Activated CD8-positive, alpha-beta T cell treated with anti-CD3 and anti-CD28 coated beads for 36 hours (primary cell): ENCODE data around the gene FAM43B. TPM values are rescaled to one million over a fixed set of nuclear protein-coding genes. Genes with fewer than 3 reads are reported as not detected.

ENCODE experiments used
- ATAC-seq: fragments of 200-7000 bp; cut with Tn5 transposase; one replicate; pipeline ENCODE4 v1.10.0; 2021; ENCODE audit warnings: mild to moderate bottlenecking, moderate library complexity
- CTCF ChIA-PET: fragments of 350-600 bp; sonication (Branson Sonifier 250); formaldehyde crosslinking; loops from one replicate; lab custom pipeline; 2021; ENCODE audit warnings: antibody characterized with exemption; lab: Charles Lee
- POLR2A ChIA-PET: fragments of 350-600 bp; sonication (Branson Sonifier 250); formaldehyde crosslinking; loops from one replicate; lab custom pipeline; 2021; ENCODE audit warnings: antibody characterized with exemption; lab: Charles Lee
- DNase-seq: peaks from one replicate; pipeline ENCODE4 v3.0.0-alpha.2; 2020
- H3K27ac Mint-ChIP-seq: one replicate; pipeline ENCODE4 v1.8.0; 2021; ENCODE audit warnings: mild to moderate bottlenecking, mixed read lengths
- H3K27me3 Mint-ChIP-seq: one replicate; pipeline ENCODE4 v1.8.0; 2021; ENCODE audit warnings: mixed read lengths
- H3K36me3 Mint-ChIP-seq: one replicate; pipeline ENCODE4 v1.8.0; 2021; ENCODE audit warnings: low read depth, mixed read lengths
- H3K4me1 Mint-ChIP-seq: one replicate; pipeline ENCODE4 v1.8.0; 2021; ENCODE audit warnings: low read depth, mixed read lengths
- H3K4me3 Mint-ChIP-seq: one replicate; pipeline ENCODE4 v1.8.0; 2021; ENCODE audit warnings: mild to moderate bottlenecking, moderate library complexity, mixed read lengths
- H3K9me3 Mint-ChIP-seq: one replicate; pipeline ENCODE4 v1.8.0; 2021; ENCODE audit warnings: mixed read lengths
- intact Hi-C: fragments of 100-400 bp; cut with micrococcal nuclease; formaldehyde crosslinking; loops from one replicate; pipeline ENCODE4 v1.10.0; 2022
- total RNA-seq, 2 experiments: library from RNA; stranded (reverse); gene quantifications; one replicate each; pipeline ENCODE4 v1.2.3, GENCODE V29; 2021
- TF ChIP-seq, protein P1 (sequence below): fragments of 200-600 bp; IDR thresholded peaks from one replicate; pipeline ENCODE4 v1.8.0; 2022; ENCODE audit warnings: antibody characterized with exemption, mild to moderate bottlenecking

The FAM43B gene
- total RNA-seq, 2 experiments from 2014 or later, result not detected

GRCh38 chr1:20546637-20547036 lies 5.7 kb upstream of the FAM43B start:
- TF ChIP-seq, protein P1, sequence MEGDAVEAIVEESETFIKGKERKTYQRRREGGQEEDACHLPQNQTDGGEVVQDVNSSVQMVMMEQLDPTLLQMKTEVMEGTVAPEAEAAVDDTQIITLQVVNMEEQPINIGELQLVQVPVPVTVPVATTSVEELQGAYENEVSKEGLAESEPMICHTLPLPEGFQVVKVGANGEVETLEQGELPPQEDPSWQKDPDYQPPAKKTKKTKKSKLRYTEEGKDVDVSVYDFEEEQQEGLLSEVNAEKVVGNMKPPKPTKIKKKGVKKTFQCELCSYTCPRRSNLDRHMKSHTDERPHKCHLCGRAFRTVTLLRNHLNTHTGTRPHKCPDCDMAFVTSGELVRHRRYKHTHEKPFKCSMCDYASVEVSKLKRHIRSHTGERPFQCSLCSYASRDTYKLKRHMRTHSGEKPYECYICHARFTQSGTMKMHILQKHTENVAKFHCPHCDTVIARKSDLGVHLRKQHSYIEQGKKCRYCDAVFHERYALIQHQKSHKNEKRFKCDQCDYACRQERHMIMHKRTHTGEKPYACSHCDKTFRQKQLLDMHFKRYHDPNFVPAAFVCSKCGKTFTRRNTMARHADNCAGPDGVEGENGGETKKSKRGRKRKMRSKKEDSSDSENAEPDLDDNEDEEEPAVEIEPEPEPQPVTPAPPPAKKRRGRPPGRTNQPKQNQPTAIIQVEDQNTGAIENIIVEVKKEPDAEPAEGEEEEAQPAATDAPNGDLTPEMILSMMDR, result no peak
- Mint-ChIP-seq H3K4me3 (no peak overlapping the region), H3K9me3 (no peaks in the 10 kb centered on the region), H3K4me1 (no peaks in the 10 kb centered on the region), H3K27me3 (peaks cover 28% of the 10 kb centered on the region), H3K27ac (no peak overlapping the region), H3K36me3 (no peaks in the 10 kb centered on the region)
- ChIA-PET POLR2A (no interaction called here), CTCF (no interaction called here)
- no peak for ATAC-seq
- intact Hi-C loops, result no loop called here
- no peak for DNase-seq

DNA sequence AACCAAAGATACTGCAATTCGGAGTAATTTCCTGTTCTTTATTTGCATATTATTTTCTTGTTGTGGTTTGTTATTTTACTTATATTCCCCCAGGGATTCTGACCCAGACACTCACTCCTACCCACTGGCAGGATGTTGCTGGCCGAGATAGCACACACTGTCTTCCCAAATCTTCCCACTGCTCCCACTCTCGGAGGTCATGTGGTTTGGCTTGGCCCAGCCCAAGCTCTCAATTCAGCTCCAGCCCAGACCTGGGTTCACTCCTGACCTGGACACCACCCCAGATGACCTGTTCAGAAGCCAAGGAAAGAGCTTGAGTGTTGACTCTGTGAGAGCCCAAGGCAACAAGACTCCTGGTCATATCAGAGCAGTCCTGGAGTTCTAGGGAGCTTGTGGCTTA lies 1.2 kb upstream of the FAM43B start:
- CTCF ChIA-PET, result no interaction called here
- POLR2A ChIA-PET, result no interaction called here
- no peaks in the 10 kb centered on the region for H3K9me3 Mint-ChIP-seq
- no peaks in the 10 kb centered on the region for H3K4me1 Mint-ChIP-seq
- TF ChIP-seq, protein P1, result no peak
- no peak overlapping the region for H3K27ac Mint-ChIP-seq
- ATAC-seq, result no peak
- intact Hi-C loops, result no loop called here
- no peaks in the 10 kb centered on the region for H3K36me3 Mint-ChIP-seq
- H3K4me3 Mint-ChIP-seq, result no peak overlapping the region
- H3K27me3 Mint-ChIP-seq, result peaks cover 36% of the 10 kb centered on the region
- DNase-seq, result no peak

DNA sequence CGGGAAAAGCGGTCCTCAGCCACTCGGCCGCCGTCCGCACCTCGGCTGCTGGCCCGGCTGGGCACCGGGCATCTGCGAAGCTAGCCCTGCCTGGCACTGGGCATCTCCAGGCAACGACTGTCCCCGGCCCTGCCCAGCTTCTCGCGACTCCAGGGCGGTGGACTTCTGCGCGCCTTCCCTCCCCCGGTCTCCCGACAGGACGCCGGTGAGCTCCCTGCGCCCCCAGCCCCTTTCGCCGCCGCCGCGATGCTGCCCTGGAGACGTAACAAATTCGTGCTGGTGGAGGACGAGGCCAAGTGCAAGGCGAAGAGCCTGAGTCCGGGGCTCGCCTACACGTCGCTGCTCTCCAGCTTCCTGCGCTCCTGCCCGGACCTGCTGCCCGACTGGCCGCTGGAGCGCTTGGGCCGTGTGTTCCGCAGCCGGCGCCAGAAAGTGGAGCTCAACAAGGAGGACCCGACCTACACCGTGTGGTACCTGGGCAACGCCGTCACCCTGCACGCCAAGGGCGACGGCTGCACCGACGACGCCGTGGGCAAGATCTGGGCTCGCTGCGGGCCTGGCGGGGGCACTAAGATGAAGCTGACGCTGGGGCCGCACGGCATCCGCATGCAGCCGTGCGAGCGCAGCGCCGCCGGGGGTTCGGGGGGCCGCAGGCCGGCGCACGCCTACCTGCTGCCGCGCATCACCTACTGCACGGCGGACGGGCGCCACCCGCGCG lies 514 bp downstream of the FAM43B start:
- ChIA-PET CTCF (interaction anchor here (2.2 kb wide), 1 partner anchor 80 kb away, joined by 9 read pairs; the partner anchor contains the start of gene PINK1), POLR2A (no interaction called here)
- Mint-ChIP-seq H3K36me3 (no peaks in the 10 kb centered on the region), H3K4me1 (no peaks in the 10 kb centered on the region), H3K27ac (no peak overlapping the region), H3K27me3 (peaks cover 30% of the 10 kb centered on the region), H3K9me3 (no peaks in the 10 kb centered on the region), H3K4me3 (no peak overlapping the region)
- intact Hi-C loops, result no loop called here
- TF ChIP-seq, protein P1, result no peak
- DNase-seq (no peak), ATAC-seq (no peak)

DNA sequence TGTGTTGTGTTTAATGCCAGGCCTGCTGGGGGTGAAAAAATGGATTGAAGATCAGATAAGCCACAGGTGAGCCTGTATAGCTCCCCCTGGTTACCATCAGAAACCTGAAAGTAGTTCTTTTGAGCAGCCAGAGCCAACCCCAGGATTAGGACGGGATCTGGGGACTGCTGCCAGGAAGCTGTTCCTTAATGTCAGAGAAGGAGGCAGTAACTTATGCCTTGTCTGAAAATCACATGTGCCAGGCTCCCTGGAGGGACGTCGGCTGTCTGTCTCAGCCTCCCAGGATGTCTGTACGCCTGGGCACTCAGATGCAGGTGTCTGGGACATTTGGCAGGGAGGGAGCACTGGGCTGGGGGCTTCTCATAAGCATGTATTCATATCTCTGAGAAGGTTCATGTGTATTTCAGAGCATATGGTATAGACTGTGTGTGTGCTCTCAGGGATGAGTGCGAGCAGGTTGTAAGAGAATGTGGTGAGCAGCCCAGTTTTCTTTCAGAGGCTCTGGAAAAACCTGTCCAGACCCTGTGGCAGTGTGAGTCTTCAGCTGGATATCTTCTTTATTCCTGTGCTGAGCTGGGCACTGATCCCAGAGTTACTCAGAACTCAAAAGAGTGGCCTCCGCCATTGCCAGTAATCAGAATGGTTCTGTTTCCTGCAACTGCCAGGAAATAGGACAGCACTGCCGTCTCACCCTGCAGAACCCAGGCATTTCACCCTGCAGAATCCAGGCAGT lies 2.8 kb downstream of the FAM43B start:
- ATAC-seq (no peak), DNase-seq (no peak)
- POLR2A ChIA-PET, result no interaction called here
- intact Hi-C loops, result no loop called here
- H3K27ac Mint-ChIP-seq, result no peak overlapping the region
- H3K4me1 Mint-ChIP-seq, result no peaks in the 10 kb centered on the region
- H3K4me3 Mint-ChIP-seq, result no peak overlapping the region
- CTCF ChIA-PET, result no interaction called here
- H3K27me3 Mint-ChIP-seq, result peaks cover 30% of the 10 kb centered on the region
- TF ChIP-seq, protein P1, result no peak
- no peaks in the 10 kb centered on the region for H3K36me3 Mint-ChIP-seq
- H3K9me3 Mint-ChIP-seq, result no peaks in the 10 kb centered on the region

DNA sequence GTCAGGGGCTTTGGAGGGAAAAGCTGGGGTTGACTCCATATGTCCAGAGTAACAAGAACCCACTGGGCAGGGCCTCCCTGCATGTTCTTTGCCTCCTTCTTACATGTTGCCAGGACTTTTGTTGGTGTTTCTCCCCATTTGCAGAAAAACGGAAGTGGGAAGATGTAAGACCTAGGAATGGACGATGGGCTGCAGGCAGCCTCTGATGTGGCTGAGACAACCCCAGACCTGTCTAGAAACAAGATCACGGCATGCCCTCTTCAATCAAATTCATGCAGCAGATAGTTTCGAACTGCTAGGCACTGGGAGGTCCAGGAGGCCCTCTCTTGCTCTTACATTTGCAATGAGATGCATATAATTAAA lies 3.4 kb downstream of the FAM43B start:
- no peaks in the 10 kb centered on the region for H3K36me3 Mint-ChIP-seq
- no peaks in the 10 kb centered on the region for H3K9me3 Mint-ChIP-seq
- no peak overlapping the region for H3K27ac Mint-ChIP-seq

More for the DNA sequence above, 3.4 kb downstream of the FAM43B start:
- peaks cover 30% of the 10 kb centered on the region for H3K27me3 Mint-ChIP-seq
- no peaks in the 10 kb centered on the region for H3K4me1 Mint-ChIP-seq
- ChIA-PET POLR2A (no interaction called here), CTCF (no interaction called here)
- intact Hi-C loops, result no loop called here
- ATAC-seq (no peak), DNase-seq (no peak)
- H3K4me3 Mint-ChIP-seq, result no peak overlapping the region
- TF ChIP-seq, protein P1, result no peak
